ENCODE results near the gene TMUB2. TPM values are rescaled to one million over a fixed set of nuclear protein-coding genes. Genes with fewer than 3 reads are reported as not detected.
"Not testable (repeated sequence)": the region's sequence is repeated elsewhere in the genome, so short reads cannot be mapped to it uniquely, and the experiment has no call there.

The TMUB2 gene
- total RNA-seq, 3 donors from 2014 or later = 15.2 to 19.6 (median 17.9) TPM

DNA sequence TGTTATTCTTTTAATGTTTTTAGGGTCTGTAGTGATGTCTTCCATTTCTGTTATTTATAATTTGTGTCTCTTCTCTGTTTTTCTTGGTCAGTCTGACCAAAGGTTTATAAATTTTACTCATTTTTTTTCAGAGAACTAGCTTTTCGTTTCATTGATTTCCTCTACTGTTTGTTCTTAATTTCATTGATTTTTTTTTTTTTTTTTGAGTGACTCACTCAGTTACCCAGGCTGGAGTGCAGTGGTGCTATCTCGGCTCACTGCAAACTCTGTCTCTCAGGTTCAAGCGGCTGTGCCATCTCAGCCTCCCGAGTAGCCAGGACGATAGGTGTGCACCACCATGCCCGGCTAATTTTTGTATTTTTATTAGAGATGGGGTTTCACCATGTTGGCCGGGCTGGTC, 45.3 kb downstream of the TMUB2 start:
- Mint-ChIP-seq H3K27me3 (ENCODE audit: low read depth) (peaks cover 5% of the 10 kb centered on the region), H3K4me3 (no peak overlapping the region), H3K9me3 (no peaks in the 10 kb centered on the region), H3K36me3 (ENCODE audit: insufficient read depth) (no peaks in the 10 kb centered on the region), H3K4me1 (ENCODE audit: low read depth) (peaks cover 6% of the 10 kb centered on the region)
- ATAC-seq (no peak), DNase-seq (no peak)

DNA sequence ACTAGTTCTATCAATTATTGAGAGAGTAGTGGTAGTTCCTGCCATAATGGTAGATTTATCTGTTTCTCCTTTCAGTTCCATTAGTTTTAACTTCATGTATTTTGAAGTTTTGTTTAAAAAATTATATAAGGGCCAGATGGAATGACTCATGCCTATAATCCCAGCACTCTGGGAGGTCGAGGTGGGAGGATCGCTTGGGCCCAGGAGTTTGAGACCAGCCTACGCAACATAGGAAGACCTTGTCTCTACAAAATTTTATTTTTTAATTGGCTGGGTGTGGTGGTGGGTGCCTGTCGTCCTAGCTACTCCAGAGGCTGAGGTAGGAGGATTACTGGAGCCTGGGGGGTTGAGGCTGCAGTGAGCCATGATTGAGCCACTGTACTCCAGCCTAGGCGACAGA, 46.8 kb downstream of the TMUB2 start:
- Mint-ChIP-seq H3K4me1 (ENCODE audit: low read depth) (peaks cover 6% of the 10 kb centered on the region), H3K27me3 (ENCODE audit: low read depth) (peaks cover 5% of the 10 kb centered on the region), H3K9me3 (no peaks in the 10 kb centered on the region), H3K36me3 (ENCODE audit: insufficient read depth) (no peaks in the 10 kb centered on the region), H3K4me3 (no peak overlapping the region)
- no peak for ATAC-seq
- DNase-seq = no peak

GRCh38 chr17:44235583-44235936, 48.8 kb downstream of the TMUB2 start:
- H3K9me3 Mint-ChIP-seq = no peaks in the 10 kb centered on the region
- H3K4me1 Mint-ChIP-seq (ENCODE audit: low read depth) = peaks cover 6% of the 10 kb centered on the region
- ATAC-seq (no peak), DNase-seq (no peak)
- no peak overlapping the region for H3K4me3 Mint-ChIP-seq
- H3K36me3 Mint-ChIP-seq (ENCODE audit: insufficient read depth) = no peaks in the 10 kb centered on the region
- peaks cover 5% of the 10 kb centered on the region for H3K27me3 Mint-ChIP-seq (ENCODE audit: low read depth)

GRCh38 chr17:44236444-44236991, 49.7 kb downstream of the TMUB2 start:
- peaks cover 5% of the 10 kb centered on the region for H3K27me3 Mint-ChIP-seq (ENCODE audit: low read depth)
- DNase-seq (no peak), ATAC-seq (no peak)
- H3K4me3 Mint-ChIP-seq = no peak overlapping the region
- no peaks in the 10 kb centered on the region for H3K9me3 Mint-ChIP-seq
- H3K36me3 Mint-ChIP-seq (ENCODE audit: insufficient read depth) = no peaks in the 10 kb centered on the region
- H3K4me1 Mint-ChIP-seq (ENCODE audit: low read depth) = peaks cover 6% of the 10 kb centered on the region

DNA sequence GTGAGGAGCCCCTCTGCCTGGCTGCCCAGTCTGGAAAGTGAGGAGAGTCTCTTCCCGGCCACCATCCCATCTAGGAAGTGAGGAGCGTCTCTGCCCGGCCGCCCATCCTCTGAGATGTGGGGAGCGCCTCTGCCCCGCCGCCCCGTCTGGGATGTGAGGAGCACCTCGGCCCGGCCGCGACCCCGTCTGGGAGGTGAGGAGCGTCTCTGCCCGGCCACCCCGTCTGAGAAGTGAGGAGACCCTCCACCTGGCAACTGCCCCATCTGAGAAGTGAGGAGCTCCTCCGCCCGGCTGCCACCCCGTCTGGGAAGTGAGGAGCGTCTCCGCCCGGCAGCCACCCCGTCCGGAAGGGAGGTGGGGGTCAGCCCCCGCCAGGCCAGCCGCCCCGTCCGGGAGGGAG, 51.1 kb downstream of the TMUB2 start:
- not testable (repeated sequence) for ATAC-seq; H3K4me1 Mint-ChIP-seq (ENCODE audit: low read depth); H3K36me3 Mint-ChIP-seq (ENCODE audit: insufficient read depth); DNase-seq; H3K4me3 Mint-ChIP-seq; H3K9me3 Mint-ChIP-seq; H3K27me3 Mint-ChIP-seq (ENCODE audit: low read depth)

DNA sequence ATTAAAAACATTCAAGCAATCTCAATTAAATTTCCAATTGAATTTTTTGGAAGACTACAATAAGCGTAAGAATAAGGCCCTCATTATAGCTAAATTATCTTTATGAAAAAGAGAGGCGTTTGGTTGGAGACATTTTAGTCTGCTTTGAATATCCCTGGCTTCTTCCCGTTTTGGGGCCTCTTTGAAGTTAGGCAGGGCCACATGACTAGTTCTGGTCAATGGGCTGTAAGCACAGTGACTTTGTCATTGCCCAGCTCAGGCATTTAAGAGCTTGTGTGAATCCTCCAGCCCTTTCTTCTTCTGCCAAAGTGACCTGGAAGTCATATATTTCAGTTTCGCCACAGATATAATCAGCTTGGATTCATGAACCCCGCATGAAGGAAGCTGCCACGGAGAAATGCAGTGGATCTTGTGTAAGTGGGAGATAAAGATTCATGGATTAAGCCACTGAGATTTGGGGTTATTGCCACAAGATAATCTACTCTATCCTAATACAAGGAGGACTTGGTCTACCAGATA, 54.4 kb downstream of the TMUB2 start:
- DNase-seq (no peak), ATAC-seq (no peak)
- no peaks in the 10 kb centered on the region for H3K36me3 Mint-ChIP-seq (ENCODE audit: insufficient read depth)
- no peaks in the 10 kb centered on the region for H3K9me3 Mint-ChIP-seq
- H3K27me3 Mint-ChIP-seq (ENCODE audit: low read depth) = no peaks in the 10 kb centered on the region
- peaks cover 10% of the 10 kb centered on the region for H3K4me1 Mint-ChIP-seq (ENCODE audit: low read depth)
- no peak overlapping the region for H3K4me3 Mint-ChIP-seq

Other genes starting within 250 kb of the TMUB2 start
- not detected for gene PPY, start 244.5 kb upstream of the TMUB2 start, total RNA-seq
- not detected for gene PYY, start 233.0 kb upstream of the TMUB2 start, total RNA-seq
- gene NAGS, start 182.3 kb upstream of the TMUB2 start, total RNA-seq = under 1 TPM; 0.25 to 0.52 (median 0.45) TPM
- gene TMEM101, start 172.0 kb upstream of the TMUB2 start, total RNA-seq = 10 to 100 TPM; 20.2 to 23.1 (median 22.5) TPM
- gene LSM12, start 120.3 kb upstream of the TMUB2 start, total RNA-seq = 10 to 100 TPM; 77.6 to 88.2 (median 85.9) TPM
- 10 to 100 TPM; 24.7 to 28.4 (median 24.9) TPM for gene G6PC3, start 116.2 kb upstream of the TMUB2 start, total RNA-seq
- gene HDAC5, start 63.3 kb upstream of the TMUB2 start, total RNA-seq = 10 to 100 TPM; 14.6 to 19.7 (median 16.2) TPM
- 1 to 10 TPM; 6.4 to 9.4 (median 7.9) TPM for gene HROB, start 45.0 kb upstream of the TMUB2 start, total RNA-seq
- gene ASB16, start 16.3 kb upstream of the TMUB2 start, total RNA-seq = under 1 TPM in 2 of 3 donors, not detected in 1; 0.08 to 0.11 TPM
- gene ATXN7L3, start 12.9 kb downstream of the TMUB2 start, total RNA-seq = 100 to 1,000 TPM; 101 to 111 (median 110) TPM
- 100 to 1,000 TPM; 147 to 158 (median 154) TPM for gene UBTF, start 32.7 kb downstream of the TMUB2 start, total RNA-seq
- not detected for gene SLC4A1, start 81.2 kb downstream of the TMUB2 start, total RNA-seq
- under 1 TPM in 2 of 3 donors, not detected in 1; 0.18 to 0.26 TPM for gene RUNDC3A, start 121.6 kb downstream of the TMUB2 start, total RNA-seq
- 100 to 1,000 TPM; 211 to 248 (median 211) TPM for gene SLC25A39, start 137.9 kb downstream of the TMUB2 start, total RNA-seq
- gene GRN, start 158.3 kb downstream of the TMUB2 start, total RNA-seq = 10 to 100 TPM; 32.0 to 39.5 (median 36.5) TPM
- under 1 TPM; 0.24 to 0.33 (median 0.27) TPM for gene FAM171A2, start 176.9 kb downstream of the TMUB2 start, total RNA-seq
- 1 to 10 TPM in 2 of 3 donors, under 1 TPM in 1; 0.90 to 1.8 (median 1.1) TPM for gene ITGA2B, start 202.7 kb downstream of the TMUB2 start, total RNA-seq

Data from activated T-cell treated with anti-CD3 and anti-CD28 coated beads, Interleukin-2, amount 50 U/mL, for 4 hours (primary cell).